ENCODE results near the gene ASGR2. TPM values are rescaled to one million over a fixed set of nuclear protein-coding genes. Genes with fewer than 3 reads are reported as not detected.

The ASGR2 gene
- total RNA-seq, 1 experiment from 2014 or later = 0.13 TPM

DNA sequence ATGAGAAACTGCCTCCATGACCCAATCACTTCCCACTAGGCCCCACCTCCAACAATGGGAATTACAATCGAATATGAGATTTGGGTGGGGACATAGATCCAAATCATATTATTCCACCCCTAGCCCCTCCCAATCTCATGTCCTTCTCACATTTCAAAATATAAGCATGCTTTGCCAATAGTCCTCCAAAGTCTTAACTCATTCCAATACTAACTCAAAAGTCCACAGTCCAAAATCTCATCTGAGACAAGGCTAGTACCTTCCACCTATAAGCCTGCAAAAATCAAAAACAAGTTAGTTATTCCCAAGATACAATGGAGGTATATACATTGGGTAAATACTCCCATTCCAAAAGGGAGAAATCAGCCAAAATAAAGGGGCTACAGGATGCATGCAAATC, 47.4 kb downstream of the ASGR2 start:
- CTCF ChIA-PET = no interaction called here
- POLR2A ChIA-PET = no interaction called here
- TF ChIP-seq HMGA2 (CRISPR knock-in tag; IDR thresholded peaks at IDR 0.05) (no peak), FOXP1 (CRISPR knock-in tag; IDR thresholded peaks at IDR 0.05; ENCODE audit: borderline replicate concordance) (no peak), ZNF317 (CRISPR knock-in tag; IDR thresholded peaks at IDR 0.05; ENCODE audit: borderline replicate concordance, low read depth) (no peak), NR2C2 (CRISPR knock-in tag; IDR thresholded peaks at IDR 0.05) (no peak), FOXK1 (CRISPR knock-in tag; IDR thresholded peaks at IDR 0.05) (no peak), ESRRA (CRISPR knock-in tag; IDR thresholded peaks at IDR 0.05; ENCODE audit: borderline replicate concordance) (no peak), RELA (CRISPR knock-in tag; IDR thresholded peaks at IDR 0.05; ENCODE audit: borderline replicate concordance) (no peak)
- no peak for ATAC-seq
- Mint-ChIP-seq H3K36me3 (peaks cover 21% of the 10 kb centered on the region), H3K27ac (no peak overlapping the region), H3K4me3 (no peak overlapping the region), H3K9me3 (peaks cover 35% of the 10 kb centered on the region), H3K27me3 (ENCODE audit: low read depth) (peaks cover 41% of the 10 kb centered on the region), H3K4me1 (no peaks in the 10 kb centered on the region; the same call in 1 of the 2 replicates)
- DNase-seq (ENCODE audit: low spot score) = no peak

DNA sequence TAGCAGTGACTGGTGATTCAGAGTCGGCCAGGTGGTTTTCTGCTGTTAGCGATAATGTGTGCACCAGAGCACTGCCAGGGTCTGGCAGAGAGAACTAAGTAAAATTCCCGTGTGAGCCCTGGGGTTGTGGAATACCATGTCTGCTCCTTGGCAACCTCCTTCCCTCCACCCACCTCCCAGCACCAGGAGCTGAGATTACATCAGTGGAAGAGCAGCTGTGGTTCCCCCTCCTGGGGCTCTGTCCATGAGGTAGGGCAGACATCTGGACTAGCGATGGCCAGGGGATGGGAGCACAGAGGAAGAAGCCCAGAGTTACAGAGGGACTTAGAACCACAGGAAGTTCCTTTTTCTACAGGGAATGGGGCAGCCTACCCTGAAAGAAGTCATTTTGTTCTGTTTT, 50.4 kb downstream of the ASGR2 start:
- DNase-seq (ENCODE audit: low spot score) = no peak
- TF ChIP-seq SMAD4 (CRISPR knock-in tag; IDR thresholded peaks at IDR 0.05) = no peak
- no peak for TF ChIP-seq ZNF263 (CRISPR knock-in tag; IDR thresholded peaks at IDR 0.05; ENCODE audit: low read depth)
- TF ChIP-seq, protein P1, sequence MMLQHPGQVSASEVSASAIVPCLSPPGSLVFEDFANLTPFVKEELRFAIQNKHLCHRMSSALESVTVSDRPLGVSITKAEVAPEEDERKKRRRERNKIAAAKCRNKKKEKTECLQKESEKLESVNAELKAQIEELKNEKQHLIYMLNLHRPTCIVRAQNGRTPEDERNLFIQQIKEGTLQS (CRISPR knock-in tag; conservative IDR thresholded peaks at IDR 0.05) = no peak
- no peak for TF ChIP-seq ZNF416 (CRISPR knock-in tag; IDR thresholded peaks at IDR 0.05)
- TF ChIP-seq, protein P2, sequence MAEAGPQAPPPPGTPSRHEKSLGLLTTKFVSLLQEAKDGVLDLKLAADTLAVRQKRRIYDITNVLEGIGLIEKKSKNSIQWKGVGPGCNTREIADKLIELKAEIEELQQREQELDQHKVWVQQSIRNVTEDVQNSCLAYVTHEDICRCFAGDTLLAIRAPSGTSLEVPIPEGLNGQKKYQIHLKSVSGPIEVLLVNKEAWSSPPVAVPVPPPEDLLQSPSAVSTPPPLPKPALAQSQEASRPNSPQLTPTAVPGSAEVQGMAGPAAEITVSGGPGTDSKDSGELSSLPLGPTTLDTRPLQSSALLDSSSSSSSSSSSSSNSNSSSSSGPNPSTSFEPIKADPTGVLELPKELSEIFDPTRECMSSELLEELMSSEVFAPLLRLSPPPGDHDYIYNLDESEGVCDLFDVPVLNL (CRISPR knock-in tag; IDR thresholded peaks at IDR 0.05; ENCODE audit: borderline replicate concordance, low read depth) = no peak
- TF ChIP-seq, protein P3, sequence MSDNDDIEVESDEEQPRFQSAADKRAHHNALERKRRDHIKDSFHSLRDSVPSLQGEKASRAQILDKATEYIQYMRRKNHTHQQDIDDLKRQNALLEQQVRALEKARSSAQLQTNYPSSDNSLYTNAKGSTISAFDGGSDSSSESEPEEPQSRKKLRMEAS (CRISPR knock-in tag; IDR thresholded peaks at IDR 0.05) = no peak
- no peak for TF ChIP-seq E2F1 (CRISPR knock-in tag; IDR thresholded peaks at IDR 0.05)
- TF ChIP-seq MXD4 (CRISPR knock-in tag; IDR thresholded peaks at IDR 0.05; ENCODE audit: borderline replicate concordance) = no peak
- no peak for TF ChIP-seq ZBTB43 (CRISPR knock-in tag; IDR thresholded peaks at IDR 0.05)
- no peak for TF ChIP-seq MYBL2 (CRISPR knock-in tag; IDR thresholded peaks at IDR 0.05)
- TF ChIP-seq ZNF423 (CRISPR knock-in tag; IDR thresholded peaks at IDR 0.05) = no peak
- no peak for TF ChIP-seq ELF4 (CRISPR knock-in tag; IDR thresholded peaks at IDR 0.05; ENCODE audit: low read depth)
- TF ChIP-seq OVOL2 (CRISPR knock-in tag; IDR thresholded peaks at IDR 0.05; ENCODE audit: borderline replicate concordance) = no peak
- TF ChIP-seq ZNF138 (CRISPR knock-in tag; conservative IDR thresholded peaks at IDR 0.05) = no peak
- Mint-ChIP-seq H3K4me1 (no peaks in the 10 kb centered on the region; the same call in 1 of the 2 replicates), H3K36me3 (peaks cover 21% of the 10 kb centered on the region), H3K27me3 (ENCODE audit: low read depth) (peaks cover 38% of the 10 kb centered on the region), H3K27ac (no peak overlapping the region), H3K4me3 (no peak overlapping the region), H3K9me3 (peaks cover 33% of the 10 kb centered on the region)
- CTCF ChIA-PET = no interaction called here
- ATAC-seq = no peak
- POLR2A ChIA-PET = no interaction called here

Data from WTC11 (cell line).